ENCODE results near the gene WFDC6. TPM values are rescaled to one million over a fixed set of nuclear protein-coding genes. Genes with fewer than 3 reads are reported as not detected.

The WFDC6 gene
- total RNA-seq, 2 donors from 2014 or later, result not detected

GRCh38 chr20:45538209-45538799 is 978 bp downstream of the WFDC6 start:
- Histone ChIP-seq H3K36me3 (replicated peaks in 1 of 2; ENCODE audit: insufficient read depth in 1 of 2, low read depth in 2 of 2) (no peaks in the 10 kb centered on the region), H3K4me3 (no peak overlapping the region), H3K4me1 (no peaks in the 10 kb centered on the region), H3K9me3 (no peaks in the 10 kb centered on the region), H3K27me3 (no peaks in the 10 kb centered on the region), H3K27ac (no peak overlapping the region)
- 44 to 53% methylated on average over 7 of the region's 7 CpGs for WGBS, 2 donors
- DNase-seq (no peak), ATAC-seq (no peak)
- intact Hi-C loops (cut with DNase I), result no loop called here
- TF ChIP-seq, protein P1, sequence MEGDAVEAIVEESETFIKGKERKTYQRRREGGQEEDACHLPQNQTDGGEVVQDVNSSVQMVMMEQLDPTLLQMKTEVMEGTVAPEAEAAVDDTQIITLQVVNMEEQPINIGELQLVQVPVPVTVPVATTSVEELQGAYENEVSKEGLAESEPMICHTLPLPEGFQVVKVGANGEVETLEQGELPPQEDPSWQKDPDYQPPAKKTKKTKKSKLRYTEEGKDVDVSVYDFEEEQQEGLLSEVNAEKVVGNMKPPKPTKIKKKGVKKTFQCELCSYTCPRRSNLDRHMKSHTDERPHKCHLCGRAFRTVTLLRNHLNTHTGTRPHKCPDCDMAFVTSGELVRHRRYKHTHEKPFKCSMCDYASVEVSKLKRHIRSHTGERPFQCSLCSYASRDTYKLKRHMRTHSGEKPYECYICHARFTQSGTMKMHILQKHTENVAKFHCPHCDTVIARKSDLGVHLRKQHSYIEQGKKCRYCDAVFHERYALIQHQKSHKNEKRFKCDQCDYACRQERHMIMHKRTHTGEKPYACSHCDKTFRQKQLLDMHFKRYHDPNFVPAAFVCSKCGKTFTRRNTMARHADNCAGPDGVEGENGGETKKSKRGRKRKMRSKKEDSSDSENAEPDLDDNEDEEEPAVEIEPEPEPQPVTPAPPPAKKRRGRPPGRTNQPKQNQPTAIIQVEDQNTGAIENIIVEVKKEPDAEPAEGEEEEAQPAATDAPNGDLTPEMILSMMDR (IDR thresholded peaks at IDR 0.05), result no peak
- no peak for TF ChIP-seq POLR2A (IDR thresholded peaks at IDR 0.05)

- peaks cover 0 to 3% of the 10 kb centered on the region in 2 donors for H3K27me3 ChIP-seq
- intact Hi-C loops (cut with DNase I), result no loop called here
- DNase-seq, result no peak
Observed at GRCh38 chr20:45527294-45527693, 12.0 kb downstream of the WFDC6 start.

GRCh38 chr20:45523821-45524220 is 15.5 kb downstream of the WFDC6 start:
- Histone ChIP-seq H3K27ac (no peak overlapping the region), H3K36me3 (replicated peaks in 1 of 2; ENCODE audit: insufficient read depth in 1 of 2, low read depth in 2 of 2) (no peaks in the 10 kb centered on the region), H3K4me3 (no peak overlapping the region), H3K4me1 (no peaks in the 10 kb centered on the region), H3K27me3 (peaks cover 0 to 3% of the 10 kb centered on the region in 2 donors), H3K9me3 (no peaks in the 10 kb centered on the region)
- ATAC-seq (no peak), DNase-seq (no peak)
- intact Hi-C loops (cut with DNase I), result no loop called here
- TF ChIP-seq, protein P1 (IDR thresholded peaks at IDR 0.05), result no peak
- no peak for TF ChIP-seq POLR2A (IDR thresholded peaks at IDR 0.05)
- WGBS, 2 donors, result 59 to 65% methylated on average over 1 of the region's 1 CpG

More at GRCh38 chr20:45527294-45527693, 12.0 kb downstream of the WFDC6 start:
- TF ChIP-seq POLR2A (IDR thresholded peaks at IDR 0.05), result no peak
- TF ChIP-seq, protein P1 (IDR thresholded peaks at IDR 0.05), result no peak
- H3K36me3 ChIP-seq (replicated peaks in 1 of 2; ENCODE audit: insufficient read depth in 1 of 2, low read depth in 2 of 2), result no peaks in the 10 kb centered on the region
- no peak for ATAC-seq
- no peaks in the 10 kb centered on the region for H3K4me1 ChIP-seq
- WGBS, 2 donors, result 72% methylated on average over 4 of the region's 4 CpGs
- H3K4me3 ChIP-seq, result no peak overlapping the region
- no peak overlapping the region for H3K27ac ChIP-seq
- H3K9me3 ChIP-seq, result no peaks in the 10 kb centered on the region

DNA sequence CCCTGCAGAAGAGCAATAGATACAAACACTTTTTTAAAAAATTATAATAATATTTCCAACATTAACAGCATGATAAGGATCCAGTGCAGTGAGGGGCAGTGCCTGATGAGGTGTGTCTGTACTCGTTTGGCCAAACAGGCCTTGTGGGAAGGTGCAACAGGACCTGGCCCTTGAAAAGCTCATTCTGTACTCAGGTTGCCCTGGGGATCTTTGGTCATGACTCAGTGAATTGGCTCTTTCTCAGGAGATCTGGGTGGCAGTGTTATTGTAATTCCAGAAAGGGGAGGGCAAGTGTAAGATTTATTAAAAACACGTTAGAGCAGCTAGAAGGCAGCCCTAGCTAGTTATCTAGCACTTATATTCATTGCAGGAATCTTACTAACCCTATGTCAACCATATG is 21.0 kb downstream of the WFDC6 start:
- no peak overlapping the region for H3K4me3 ChIP-seq
- H3K4me1 ChIP-seq, result no peaks in the 10 kb centered on the region
- no peak for ATAC-seq
- H3K9me3 ChIP-seq, result no peaks in the 10 kb centered on the region
- H3K27ac ChIP-seq, result no peak overlapping the region
- DNase-seq, result no peak
- no peaks in the 10 kb centered on the region for H3K36me3 ChIP-seq (replicated peaks in 1 of 2; ENCODE audit: insufficient read depth in 1 of 2, low read depth in 2 of 2)
- no peaks in the 10 kb centered on the region for H3K27me3 ChIP-seq
- no peak for TF ChIP-seq POLR2A (IDR thresholded peaks at IDR 0.05)
- TF ChIP-seq, protein P1 (IDR thresholded peaks at IDR 0.05), result no peak
- WGBS, 2 donors, result 58 to 62% methylated on average over 2 of the region's 2 CpGs
- intact Hi-C loops (cut with DNase I), result no loop called here
